Tibial nerve (tissue), 4 donors: ENCODE data around the gene IL12B.

ENCODE experiments used
- EP300 ChIP-seq, 2 donors: sonication (generic); formaldehyde crosslinking; IDR thresholded peaks; one replicate each; pipeline ENCODE4 v1.6.1; 2017; ENCODE audit warnings: antibody characterized with exemption in 2 of 2, mild to moderate bottlenecking in 1 of 2
- POLR2A ChIP-seq, 2 donors: fragments of 450-650 bp; IDR thresholded peaks; one replicate each; pipeline ENCODE4 v1.6.1; 2017; ENCODE audit warnings: antibody characterized with exemption in 2 of 2, mild to moderate bottlenecking in 2 of 2, moderate library complexity in 2 of 2
- TF ChIP-seq, protein P1 (sequence below), 5 experiments: fragments of 200-600 bp in 3 of 5; fragments of 450-650 bp in 2 of 5; sonication (generic) in 3 of 5; IDR thresholded peaks; one replicate each; pipeline ENCODE4 v1.5.1; 2016 to 2019; ENCODE audit warnings: antibody characterized with exemption in 5 of 5, mild to moderate bottlenecking in 3 of 5, moderate library complexity in 2 of 5

- TF ChIP-seq, protein P1, sequence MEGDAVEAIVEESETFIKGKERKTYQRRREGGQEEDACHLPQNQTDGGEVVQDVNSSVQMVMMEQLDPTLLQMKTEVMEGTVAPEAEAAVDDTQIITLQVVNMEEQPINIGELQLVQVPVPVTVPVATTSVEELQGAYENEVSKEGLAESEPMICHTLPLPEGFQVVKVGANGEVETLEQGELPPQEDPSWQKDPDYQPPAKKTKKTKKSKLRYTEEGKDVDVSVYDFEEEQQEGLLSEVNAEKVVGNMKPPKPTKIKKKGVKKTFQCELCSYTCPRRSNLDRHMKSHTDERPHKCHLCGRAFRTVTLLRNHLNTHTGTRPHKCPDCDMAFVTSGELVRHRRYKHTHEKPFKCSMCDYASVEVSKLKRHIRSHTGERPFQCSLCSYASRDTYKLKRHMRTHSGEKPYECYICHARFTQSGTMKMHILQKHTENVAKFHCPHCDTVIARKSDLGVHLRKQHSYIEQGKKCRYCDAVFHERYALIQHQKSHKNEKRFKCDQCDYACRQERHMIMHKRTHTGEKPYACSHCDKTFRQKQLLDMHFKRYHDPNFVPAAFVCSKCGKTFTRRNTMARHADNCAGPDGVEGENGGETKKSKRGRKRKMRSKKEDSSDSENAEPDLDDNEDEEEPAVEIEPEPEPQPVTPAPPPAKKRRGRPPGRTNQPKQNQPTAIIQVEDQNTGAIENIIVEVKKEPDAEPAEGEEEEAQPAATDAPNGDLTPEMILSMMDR (IDR thresholded peaks at IDR 0.05) = no peak
- TF ChIP-seq POLR2A (IDR thresholded peaks at IDR 0.05) (no peak), EP300 (IDR thresholded peaks at IDR 0.05) (no peak)
Measured at GRCh38 chr5:159303286-159303685, 27.0 kb downstream of the IL12B start.
